DND-41 (cell line): Measurements from ENCODE around the gene KRTAP10-7.

Experiments used
- ATAC-seq: fragments of 200-7000 bp; cut with Tn5 transposase; 3 replicates; pipeline ENCODE4 v1.9.1; 2021; ENCODE audit warnings: low read depth; ENCODE audit not compliant: insufficient read depth
- DNase-seq: peaks from one replicate; pipeline ENCODE4 v3.0.0-alpha.2; 2020
- H2AFZ ChIP-seq: 2 replicates; pipeline ENCODE4 v1.6.0; 2012; ENCODE audit warnings: low read depth, low read length
- H3K27ac ChIP-seq: 2 replicates; pipeline ENCODE4 v1.5.1; 2012; ENCODE audit warnings: low read length, inconsistent platforms
- H3K27me3 ChIP-seq: fragments of 200-600 bp; sonication (generic); 2 replicates; pipeline ENCODE4 v1.6.0; 2012; ENCODE audit warnings: low read length, mild to moderate bottlenecking, inconsistent platforms; ENCODE audit not compliant: insufficient read depth, poor library complexity
- H3K36me3 ChIP-seq: 2 replicates; pipeline ENCODE4 v1.5.1; 2012; ENCODE audit warnings: low read length, inconsistent platforms; ENCODE audit not compliant: insufficient read depth
- H3K4me1 ChIP-seq: 2 replicates; pipeline ENCODE4 v1.5.1; 2012; ENCODE audit warnings: mild to moderate bottlenecking, low read length; ENCODE audit not compliant: insufficient read depth
- H3K4me2 ChIP-seq: 2 replicates; pipeline ENCODE4 v1.6.0; 2012; ENCODE audit warnings: mild to moderate bottlenecking, moderate library complexity, low read length, inconsistent platforms; ENCODE audit not compliant: insufficient read depth
- H3K4me3 ChIP-seq, 2 experiments: fragments of 200-600 bp in 1 of 2; shearing (Covaris generic) in 1 of 2; 2 replicates each; pipeline ENCODE4 v1.5.1; 2012 to 2016; ENCODE audit warnings: inconsistent platforms in 2 of 2, low read length in 2 of 2, mild to moderate bottlenecking in 2 of 2, low read depth in 1 of 2, moderate library complexity in 1 of 2
- H3K79me2 ChIP-seq: 2 replicates; pipeline ENCODE4 v1.6.0; 2012; ENCODE audit warnings: low read length, inconsistent platforms; ENCODE audit not compliant: insufficient read depth
- H3K9ac ChIP-seq: 2 replicates; pipeline ENCODE4 v1.6.0; 2012; ENCODE audit warnings: low read depth, mild to moderate bottlenecking, inconsistent platforms, low read length, moderate library complexity
- H3K9me3 ChIP-seq: 2 replicates; pipeline ENCODE4 v1.5.1; 2012; ENCODE audit warnings: low read length, moderate library complexity, mild to moderate bottlenecking, inconsistent platforms; ENCODE audit not compliant: insufficient read depth, severe bottlenecking
- H4K20me1 ChIP-seq: 2 replicates; pipeline ENCODE4 v1.6.0; 2012; ENCODE audit warnings: low read length; ENCODE audit not compliant: insufficient read depth
- CTCF ChIP-seq: IDR thresholded peaks from 2 replicates; pipeline ENCODE4 v1.5.1; 2012; ENCODE audit warnings: borderline replicate concordance, low read length, moderate library complexity, mild to moderate bottlenecking; ENCODE audit not compliant: poor library complexity, severe bottlenecking; ENCODE audit errors: extremely low read depth
- EZH2 ChIP-seq: IDR thresholded peaks from 3 replicates; pipeline ENCODE4 v1.6.1; 2012; ENCODE audit warnings: borderline replicate concordance, low read depth, mild to moderate bottlenecking, moderate library complexity, low read length, inconsistent platforms; ENCODE audit not compliant: severe bottlenecking

The KRTAP10-7 gene

GRCh38 chr21:44568667-44569556, 31.5 kb upstream of the KRTAP10-7 start:
- no peaks in the 10 kb centered on the region for H3K79me2 ChIP-seq
- TF ChIP-seq EZH2 (no peak), CTCF (no peak)
- H3K27me3 ChIP-seq, result no peaks in the 10 kb centered on the region
- DNase-seq, result no peak
- no peak overlapping the region for H3K9ac ChIP-seq
- ATAC-seq, result no peak
- H3K36me3 ChIP-seq, result no peaks in the 10 kb centered on the region
- no peak overlapping the region for H3K27ac ChIP-seq
- H3K4me2 ChIP-seq, result no peak overlapping the region
- no peaks in the 10 kb centered on the region for H3K9me3 ChIP-seq
- no peaks in the 10 kb centered on the region for H4K20me1 ChIP-seq
- H2AFZ ChIP-seq, result no peak overlapping the region
- no peaks in the 10 kb centered on the region for H3K4me1 ChIP-seq
- H3K4me3 ChIP-seq, result no peak overlapping the region

GRCh38 chr21:44569861-44570517, 30.4 kb upstream of the KRTAP10-7 start:
- no peak for TF ChIP-seq EZH2
- TF ChIP-seq CTCF, result no peak
- Histone ChIP-seq H3K4me2 (no peak overlapping the region), H3K9ac (no peak overlapping the region), H3K36me3 (no peaks in the 10 kb centered on the region), H3K4me3 (no peak overlapping the region), H2AFZ (no peak overlapping the region), H3K27me3 (no peaks in the 10 kb centered on the region), H4K20me1 (no peaks in the 10 kb centered on the region), H3K79me2 (no peaks in the 10 kb centered on the region), H3K27ac (no peak overlapping the region), H3K4me1 (no peaks in the 10 kb centered on the region), H3K9me3 (no peaks in the 10 kb centered on the region)
- DNase-seq (no peak), ATAC-seq (no peak)

GRCh38 chr21:44571296-44571695, 29.1 kb upstream of the KRTAP10-7 start:
- Histone ChIP-seq H2AFZ (no peak overlapping the region), H3K79me2 (no peaks in the 10 kb centered on the region), H3K27ac (no peak overlapping the region), H4K20me1 (no peaks in the 10 kb centered on the region), H3K27me3 (no peaks in the 10 kb centered on the region), H3K36me3 (no peaks in the 10 kb centered on the region), H3K9me3 (no peaks in the 10 kb centered on the region), H3K4me2 (no peak overlapping the region), H3K9ac (no peak overlapping the region), H3K4me3 (no peak overlapping the region), H3K4me1 (no peaks in the 10 kb centered on the region)
- no peak for ATAC-seq
- DNase-seq, result no peak
- no peak for TF ChIP-seq CTCF
- no peak for TF ChIP-seq EZH2
